Natural killer cell treated with Interleukin-12 subunit alpha and Interleukin-12 subunit beta and Interleukin-15 and Interleukin-18, amount 100 ng/mL, for 72 hours (primary cell): ENCODE data around the gene IL7R. TPM values are rescaled to one million over a fixed set of nuclear protein-coding genes. Genes with fewer than 3 reads are reported as not detected.

Source experiments
- ATAC-seq, 2 donors: fragments of 150-1000 bp; cut with Tn5 transposase in 1 of 2; sonication (Bioruptor Pico), chemical (Tn5 transposase) in 1 of 2; 2 replicates each; pipeline ENCODE4 v1.10.0; 2021
- DNase-seq: peaks from one replicate; pipeline ENCODE4 v3.0.0; 2022; ENCODE audit warnings: low spot score
- H3K27ac Mint-ChIP-seq, 2 donors: 1 replicate in 1 of 2; 2 replicates in 1 of 2; pipeline ENCODE4 v1.8.0; 2022; ENCODE audit warnings: mixed read lengths in 2 of 2, mild to moderate bottlenecking in 1 of 2, moderate library complexity in 1 of 2
- H3K27me3 Mint-ChIP-seq, 2 donors: 1 replicate in 1 of 2; 2 replicates in 1 of 2; pipeline ENCODE4 v1.8.0; 2022; ENCODE audit warnings: mixed read lengths in 2 of 2
- H3K36me3 Mint-ChIP-seq: one replicate; pipeline ENCODE4 v1.8.0; 2022; ENCODE audit warnings: mixed read lengths
- H3K4me1 Mint-ChIP-seq, 2 donors: 1 replicate in 1 of 2; 2 replicates in 1 of 2; pipeline ENCODE4 v1.8.0; 2022; ENCODE audit warnings: low read depth in 2 of 2, mixed read lengths in 2 of 2, mild to moderate bottlenecking in 1 of 2
- H3K4me3 Mint-ChIP-seq: one replicate; pipeline ENCODE4 v1.8.0; 2022; ENCODE audit warnings: mixed read lengths
- H3K9me3 Mint-ChIP-seq: 2 replicates; pipeline ENCODE4 v1.8.0; 2022; ENCODE audit warnings: mixed read lengths
- total RNA-seq, 2 donors: library from RNA; stranded (reverse); gene quantifications; one replicate each; pipeline ENCODE4 v1.2.3, GENCODE V29; 2022

The IL7R gene
- total RNA-seq, 2 donors from 2014 or later = 2.3 to 21.6 TPM

- Mint-ChIP-seq H3K27me3 (no peaks in the 10 kb centered on the region), H3K9me3 (no peaks in the 10 kb centered on the region), H3K4me3 (no peak overlapping the region), H3K4me1 (no peaks in the 10 kb centered on the region), H3K27ac (no peak overlapping the region), H3K36me3 (peaks cover 4% of the 10 kb centered on the region)
- DNase-seq = no peak
- ATAC-seq = no peak
Measured at GRCh38 chr5:35869685-35870277, 13.1 kb downstream of the IL7R start.

GRCh38 chr5:35870605-35871004 is 13.9 kb downstream of the IL7R start:
- Mint-ChIP-seq H3K4me1 (no peaks in the 10 kb centered on the region), H3K4me3 (no peak overlapping the region), H3K27ac (no peak overlapping the region), H3K9me3 (no peaks in the 10 kb centered on the region), H3K36me3 (no peaks in the 10 kb centered on the region), H3K27me3 (no peaks in the 10 kb centered on the region)
- no peak for ATAC-seq
- no peak for DNase-seq

GRCh38 chr5:35876454-35876853 is 19.8 kb downstream of the IL7R start:
- peaks cover 4% of the 10 kb centered on the region for H3K36me3 Mint-ChIP-seq
- H3K27me3 Mint-ChIP-seq = no peaks in the 10 kb centered on the region
- H3K4me3 Mint-ChIP-seq = no peak overlapping the region
- peaks cover 6 to 18% of the 10 kb centered on the region in 2 donors for H3K4me1 Mint-ChIP-seq
- H3K27ac Mint-ChIP-seq = peak overlapping the region; percentile 14 to 30
- no peaks in the 10 kb centered on the region for H3K9me3 Mint-ChIP-seq
- DNase-seq (no peak), ATAC-seq (peak in 1 of 2 donors; percentile 51)

GRCh38 chr5:35876922-35877321 is 20.2 kb downstream of the IL7R start:
- Mint-ChIP-seq H3K27ac (peak overlapping the region; percentile 14 to 30), H3K9me3 (peaks cover 2% of the 10 kb centered on the region), H3K27me3 (no peaks in the 10 kb centered on the region), H3K36me3 (peaks cover 4% of the 10 kb centered on the region), H3K4me3 (no peak overlapping the region), H3K4me1 (peaks cover 6 to 18% of the 10 kb centered on the region in 2 donors)
- ATAC-seq (no peak), DNase-seq (no peak)

GRCh38 chr5:35877655-35878054 is 21.0 kb downstream of the IL7R start:
- Mint-ChIP-seq H3K4me1 (peaks cover 6 to 18% of the 10 kb centered on the region in 2 donors), H3K36me3 (peaks cover 4% of the 10 kb centered on the region), H3K27me3 (no peaks in the 10 kb centered on the region), H3K9me3 (peaks cover 2% of the 10 kb centered on the region), H3K4me3 (no peak overlapping the region), H3K27ac (peak overlapping the region; percentile 14 to 30)
- DNase-seq (no peak), ATAC-seq (no peak)

GRCh38 chr5:35878079-35878478 is 21.4 kb downstream of the IL7R start:
- H3K27ac Mint-ChIP-seq = no peak overlapping the region
- ATAC-seq (no peak), DNase-seq (no peak)
- no peaks in the 10 kb centered on the region for H3K27me3 Mint-ChIP-seq
- peaks cover 4% of the 10 kb centered on the region for H3K36me3 Mint-ChIP-seq
- peaks cover 2% of the 10 kb centered on the region for H3K9me3 Mint-ChIP-seq
- H3K4me1 Mint-ChIP-seq = peaks cover 6 to 18% of the 10 kb centered on the region in 2 donors
- no peak overlapping the region for H3K4me3 Mint-ChIP-seq

- ATAC-seq (no peak), DNase-seq (no peak)
- Mint-ChIP-seq H3K36me3 (peaks cover 4% of the 10 kb centered on the region), H3K27me3 (no peaks in the 10 kb centered on the region), H3K4me3 (no peak overlapping the region), H3K27ac (no peak overlapping the region), H3K4me1 (peaks cover 15 to 24% of the 10 kb centered on the region in 2 donors), H3K9me3 (peaks cover 2% of the 10 kb centered on the region)
Measured at GRCh38 chr5:35879096-35879495, 22.4 kb downstream of the IL7R start.

- Mint-ChIP-seq H3K36me3 (peaks cover 4% of the 10 kb centered on the region), H3K9me3 (peaks cover 2% of the 10 kb centered on the region), H3K4me1 (peaks cover 19 to 29% of the 10 kb centered on the region in 2 donors), H3K4me3 (no peak overlapping the region), H3K27me3 (no peaks in the 10 kb centered on the region), H3K27ac (no peak overlapping the region)
- no peak for ATAC-seq
- DNase-seq = no peak
Measured at GRCh38 chr5:35879649-35880048, 23.0 kb downstream of the IL7R start.

- H3K4me3 Mint-ChIP-seq = no peak overlapping the region
- no peaks in the 10 kb centered on the region for H3K27me3 Mint-ChIP-seq
Measured at GRCh38 chr5:35880156-35880555, 23.5 kb downstream of the IL7R start.

GRCh38 chr5:35881758-35882157 is 25.1 kb downstream of the IL7R start:
- Mint-ChIP-seq H3K27ac (peak overlapping the region; percentile 29 to 69), H3K27me3 (no peaks in the 10 kb centered on the region)
- DNase-seq = no peak

More at GRCh38 chr5:35880156-35880555, 23.5 kb downstream of the IL7R start:
- ATAC-seq (no peak), DNase-seq (no peak)
- Mint-ChIP-seq H3K4me1 (peaks cover 19 to 29% of the 10 kb centered on the region in 2 donors), H3K9me3 (peaks cover 2% of the 10 kb centered on the region), H3K36me3 (peaks cover 4% of the 10 kb centered on the region), H3K27ac (no peak overlapping the region)

GRCh38 chr5:35884191-35884769 is 27.6 kb downstream of the IL7R start:
- H3K9me3 Mint-ChIP-seq = peaks cover 2% of the 10 kb centered on the region
- H3K27ac Mint-ChIP-seq = peak overlapping the region; percentile 72 to 79
- ATAC-seq (peak; percentile 91 to 92), DNase-seq (no peak)
- H3K4me3 Mint-ChIP-seq = peak overlapping the region; percentile 77
- no peaks in the 10 kb centered on the region for H3K27me3 Mint-ChIP-seq
- no peaks in the 10 kb centered on the region for H3K36me3 Mint-ChIP-seq
- peaks cover 16% of the 10 kb centered on the region in 2 donors for H3K4me1 Mint-ChIP-seq

More at GRCh38 chr5:35881758-35882157, 25.1 kb downstream of the IL7R start:
- peaks cover 4% of the 10 kb centered on the region for H3K36me3 Mint-ChIP-seq
- no peak for ATAC-seq
- H3K9me3 Mint-ChIP-seq = peaks cover 2% of the 10 kb centered on the region
- peaks cover 16 to 24% of the 10 kb centered on the region in 2 donors for H3K4me1 Mint-ChIP-seq
- H3K4me3 Mint-ChIP-seq = no peak overlapping the region

- no peak for ATAC-seq
Measured at GRCh38 chr5:35884773-35885172, 28.1 kb downstream of the IL7R start.

GRCh38 chr5:35886381-35886780 is 29.7 kb downstream of the IL7R start:
- H3K27ac Mint-ChIP-seq = no peak overlapping the region
- no peak for DNase-seq
- H3K4me1 Mint-ChIP-seq = peaks cover 10 to 13% of the 10 kb centered on the region in 2 donors
- no peaks in the 10 kb centered on the region for H3K27me3 Mint-ChIP-seq
- H3K4me3 Mint-ChIP-seq = no peak overlapping the region
- no peaks in the 10 kb centered on the region for H3K36me3 Mint-ChIP-seq
- ATAC-seq = no peak
- H3K9me3 Mint-ChIP-seq = peaks cover 2% of the 10 kb centered on the region

More at GRCh38 chr5:35884773-35885172, 28.1 kb downstream of the IL7R start:
- Mint-ChIP-seq H3K27me3 (no peaks in the 10 kb centered on the region), H3K9me3 (peaks cover 2% of the 10 kb centered on the region), H3K27ac (peak overlapping the region in 1 of 2 donors; percentile 72), H3K36me3 (no peaks in the 10 kb centered on the region), H3K4me3 (no peak overlapping the region), H3K4me1 (peaks cover 16% of the 10 kb centered on the region in 2 donors)
- no peak for DNase-seq

- H3K27me3 Mint-ChIP-seq = no peaks in the 10 kb centered on the region
- no peak for ATAC-seq
- DNase-seq = no peak
- no peaks in the 10 kb centered on the region for H3K36me3 Mint-ChIP-seq
- no peak overlapping the region for H3K27ac Mint-ChIP-seq
- H3K9me3 Mint-ChIP-seq = no peaks in the 10 kb centered on the region
- H3K4me3 Mint-ChIP-seq = no peak overlapping the region
- H3K4me1 Mint-ChIP-seq = peaks cover 10 to 13% of the 10 kb centered on the region in 2 donors
Measured at GRCh38 chr5:35887321-35888100, 30.8 kb downstream of the IL7R start.
